GM12878 (cell line): ENCODE results near the gene OTOGL. TPM values are rescaled to one million over a fixed set of nuclear protein-coding genes. Genes with fewer than 3 reads are reported as not detected.

Experiments
- HDAC2 ChIP-seq: fragments of 200-600 bp; sonication (generic); IDR thresholded peaks from 2 replicates; pipeline ENCODE4 v1.6.1; 2017
- HDAC6 ChIP-seq: fragments of 200-600 bp; sonication (generic); IDR thresholded peaks from one replicate; pipeline ENCODE4 v1.8.0; 2017; ENCODE audit warnings: antibody characterized with exemption; ENCODE audit not compliant: unreplicated experiment
- IKZF1 ChIP-seq: fragments of 450-650 bp; conservative IDR thresholded peaks from 2 replicates; pipeline ENCODE4 v1.6.1; 2017; ENCODE audit warnings: antibody characterized with exemption, mild to moderate bottlenecking
- IRF4 ChIP-seq: IDR thresholded peaks from 2 replicates; pipeline ENCODE4 v1.6.1; 2011; ENCODE audit warnings: low read depth, low read length
- JUND ChIP-seq: IDR thresholded peaks from 2 replicates; pipeline ENCODE4 v1.6.1; 2012; ENCODE audit warnings: low read depth, mild to moderate bottlenecking, low read length, improper control_type of control experiment, moderate library complexity
- POLR2AphosphoS2 ChIP-seq: IDR thresholded peaks from 2 replicates; pipeline ENCODE4 v1.6.1; 2011; ENCODE audit warnings: low read depth, mild to moderate bottlenecking, low read length, improper control_type of control experiment, moderate library complexity
- POLR2AphosphoS5 ChIP-seq: IDR thresholded peaks from 2 replicates; pipeline ENCODE4 v1.6.1; 2011; ENCODE audit warnings: mild to moderate bottlenecking, low read length, inconsistent platforms
- RAD51 ChIP-seq: fragments of 450-650 bp; IDR thresholded peaks from 2 replicates; pipeline ENCODE4 v1.6.1; 2016; ENCODE audit warnings: moderate library complexity, mild to moderate bottlenecking, inconsistent platforms
- SIX5 ChIP-seq: IDR thresholded peaks from 2 replicates; pipeline ENCODE4 v1.6.1; 2011; ENCODE audit warnings: mild to moderate bottlenecking, low read depth, low read length, moderate library complexity; ENCODE audit not compliant: severe bottlenecking
- polyA plus RNA-seq, 11 experiments: library from polyadenylated mRNA; depleted of rRNA in 4 of 11; unstranded in 6 of 11; stranded (reverse) in 5 of 11; fragments of >200 nt; fragmentation: Nextera tagmentation in 4 of 11; fragmentation: Illumina TruSeq in 1 of 11; extraction: Ambion mirVana in 4 of 11; extraction: Trizol in 1 of 11; gene quantifications; 1 replicate in 1 of 11; 2 replicates in 10 of 11; pipeline versions ENCODE4 v1.2.1 to v1.2.3, GENCODE V29; 2011 to 2016; ENCODE audit warnings: inconsistent platforms in 2 of 11, missing spikeins in 2 of 11, low read depth in 1 of 11
- total RNA-seq, 4 experiments: library from RNA; depleted of rRNA in 3 of 4; stranded (reverse); fragments of >200 nt in 3 of 4; fragmentation: Illumina TruSeq in 1 of 4; extraction: Trizol in 1 of 4; gene quantifications; 2 replicates each; pipeline versions ENCODE4 v1.2.1 to v1.2.3, GENCODE V29; 2013 to 2021
- TF ChIP-seq, protein P1 (sequence below): IDR thresholded peaks from 2 replicates; pipeline ENCODE4 v1.6.1; 2011; ENCODE audit warnings: mild to moderate bottlenecking, low read depth, low read length, moderate library complexity; ENCODE audit not compliant: insufficient replicate concordance
- TF ChIP-seq, protein P2 (sequence below): fragments of 450-650 bp; IDR thresholded peaks from 2 replicates; pipeline ENCODE4 v1.6.1; 2016; ENCODE audit warnings: mild to moderate bottlenecking
- TF ChIP-seq, protein P3 (sequence below): fragments of 450-650 bp; formaldehyde crosslinking; IDR thresholded peaks from 2 replicates; pipeline ENCODE4 v1.4.0; 2020; ENCODE audit warnings: mild to moderate bottlenecking, moderate library complexity
- TF ChIP-seq, protein P4 (sequence below): fragments of 450-650 bp; IDR thresholded peaks from 2 replicates; pipeline ENCODE4 v1.6.1; 2018; ENCODE audit warnings: mild to moderate bottlenecking, low read depth, moderate library complexity; ENCODE audit not compliant: partially characterized antibody
- TF ChIP-seq, protein P5 (sequence below): fragments of 450-650 bp; IDR thresholded peaks from 2 replicates; pipeline ENCODE4 v1.6.1; 2018; ENCODE audit warnings: borderline replicate concordance, mild to moderate bottlenecking; ENCODE audit not compliant: partially characterized antibody

The OTOGL gene
- total and polyA plus RNA-seq, 10 of the 15 experiments (the other 5 are each of a cell fraction or from before 2014, with no cell fraction given) = 0.04 to 3.7 (median 0.27) TPM

DNA sequence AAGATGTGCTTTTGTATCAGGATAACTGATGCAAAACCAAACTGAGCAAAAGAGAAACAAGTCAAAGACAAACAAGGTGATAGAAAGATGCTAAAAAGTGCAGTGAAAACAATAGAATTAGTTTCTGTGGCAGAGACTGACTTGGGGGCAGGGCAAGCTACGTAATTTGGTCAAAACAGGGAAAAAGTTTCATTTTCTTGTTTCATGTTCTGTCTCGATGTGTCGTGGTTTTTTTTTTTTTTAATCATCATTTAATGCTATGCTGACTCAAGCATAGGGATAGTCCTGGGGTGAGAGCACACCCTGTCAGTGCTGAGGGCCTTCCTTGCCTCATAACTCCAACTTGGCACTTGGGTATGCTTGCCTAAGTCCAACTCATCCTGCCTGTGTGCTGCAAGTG lies 200.6 kb downstream of the OTOGL start (continued):
- TF ChIP-seq, protein P1, sequence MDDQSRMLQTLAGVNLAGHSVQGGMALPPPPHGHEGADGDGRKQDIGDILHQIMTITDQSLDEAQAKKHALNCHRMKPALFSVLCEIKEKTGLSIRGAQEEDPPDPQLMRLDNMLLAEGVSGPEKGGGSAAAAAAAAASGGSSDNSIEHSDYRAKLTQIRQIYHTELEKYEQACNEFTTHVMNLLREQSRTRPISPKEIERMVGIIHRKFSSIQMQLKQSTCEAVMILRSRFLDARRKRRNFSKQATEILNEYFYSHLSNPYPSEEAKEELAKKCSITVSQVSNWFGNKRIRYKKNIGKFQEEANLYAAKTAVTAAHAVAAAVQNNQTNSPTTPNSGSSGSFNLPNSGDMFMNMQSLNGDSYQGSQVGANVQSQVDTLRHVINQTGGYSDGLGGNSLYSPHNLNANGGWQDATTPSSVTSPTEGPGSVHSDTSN = no peak
- TF ChIP-seq HDAC2 (no peak), IKZF1 (peak; percentile 47; the same call in 1 of the 2 replicates), IRF4 (peak; percentile 75; the same call in 1 of the 2 replicates), SIX5 (no peak), HDAC6 (no peak), POLR2AphosphoS2 (no peak), RAD51 (no peak), JUND (no peak; the same call in 1 of the 2 replicates), POLR2AphosphoS5 (no peak)
- TF ChIP-seq, protein P2, sequence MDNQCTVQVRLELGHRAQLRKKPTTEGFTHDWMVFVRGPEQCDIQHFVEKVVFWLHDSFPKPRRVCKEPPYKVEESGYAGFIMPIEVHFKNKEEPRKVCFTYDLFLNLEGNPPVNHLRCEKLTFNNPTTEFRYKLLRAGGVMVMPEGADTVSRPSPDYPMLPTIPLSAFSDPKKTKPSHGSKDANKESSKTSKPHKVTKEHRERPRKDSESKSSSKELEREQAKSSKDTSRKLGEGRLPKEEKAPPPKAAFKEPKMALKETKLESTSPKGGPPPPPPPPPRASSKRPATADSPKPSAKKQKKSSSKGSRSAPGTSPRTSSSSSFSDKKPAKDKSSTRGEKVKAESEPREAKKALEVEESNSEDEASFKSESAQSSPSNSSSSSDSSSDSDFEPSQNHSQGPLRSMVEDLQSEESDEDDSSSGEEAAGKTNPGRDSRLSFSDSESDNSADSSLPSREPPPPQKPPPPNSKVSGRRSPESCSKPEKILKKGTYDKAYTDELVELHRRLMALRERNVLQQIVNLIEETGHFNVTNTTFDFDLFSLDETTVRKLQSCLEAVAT = 0 out of 2 replicates have a peak, but pooled peaks have one; percentile 22
- TF ChIP-seq, protein P3, sequence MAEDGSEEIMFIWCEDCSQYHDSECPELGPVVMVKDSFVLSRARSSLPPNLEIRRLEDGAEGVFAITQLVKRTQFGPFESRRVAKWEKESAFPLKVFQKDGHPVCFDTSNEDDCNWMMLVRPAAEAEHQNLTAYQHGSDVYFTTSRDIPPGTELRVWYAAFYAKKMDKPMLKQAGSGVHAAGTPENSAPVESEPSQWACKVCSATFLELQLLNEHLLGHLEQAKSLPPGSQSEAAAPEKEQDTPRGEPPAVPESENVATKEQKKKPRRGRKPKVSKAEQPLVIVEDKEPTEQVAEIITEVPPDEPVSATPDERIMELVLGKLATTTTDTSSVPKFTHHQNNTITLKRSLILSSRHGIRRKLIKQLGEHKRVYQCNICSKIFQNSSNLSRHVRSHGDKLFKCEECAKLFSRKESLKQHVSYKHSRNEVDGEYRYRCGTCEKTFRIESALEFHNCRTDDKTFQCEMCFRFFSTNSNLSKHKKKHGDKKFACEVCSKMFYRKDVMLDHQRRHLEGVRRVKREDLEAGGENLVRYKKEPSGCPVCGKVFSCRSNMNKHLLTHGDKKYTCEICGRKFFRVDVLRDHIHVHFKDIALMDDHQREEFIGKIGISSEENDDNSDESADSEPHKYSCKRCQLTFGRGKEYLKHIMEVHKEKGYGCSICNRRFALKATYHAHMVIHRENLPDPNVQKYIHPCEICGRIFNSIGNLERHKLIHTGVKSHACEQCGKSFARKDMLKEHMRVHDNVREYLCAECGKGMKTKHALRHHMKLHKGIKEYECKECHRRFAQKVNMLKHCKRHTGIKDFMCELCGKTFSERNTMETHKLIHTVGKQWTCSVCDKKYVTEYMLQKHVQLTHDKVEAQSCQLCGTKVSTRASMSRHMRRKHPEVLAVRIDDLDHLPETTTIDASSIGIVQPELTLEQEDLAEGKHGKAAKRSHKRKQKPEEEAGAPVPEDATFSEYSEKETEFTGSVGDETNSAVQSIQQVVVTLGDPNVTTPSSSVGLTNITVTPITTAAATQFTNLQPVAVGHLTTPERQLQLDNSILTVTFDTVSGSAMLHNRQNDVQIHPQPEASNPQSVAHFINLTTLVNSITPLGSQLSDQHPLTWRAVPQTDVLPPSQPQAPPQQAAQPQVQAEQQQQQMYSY = no peak
- TF ChIP-seq, protein P4, sequence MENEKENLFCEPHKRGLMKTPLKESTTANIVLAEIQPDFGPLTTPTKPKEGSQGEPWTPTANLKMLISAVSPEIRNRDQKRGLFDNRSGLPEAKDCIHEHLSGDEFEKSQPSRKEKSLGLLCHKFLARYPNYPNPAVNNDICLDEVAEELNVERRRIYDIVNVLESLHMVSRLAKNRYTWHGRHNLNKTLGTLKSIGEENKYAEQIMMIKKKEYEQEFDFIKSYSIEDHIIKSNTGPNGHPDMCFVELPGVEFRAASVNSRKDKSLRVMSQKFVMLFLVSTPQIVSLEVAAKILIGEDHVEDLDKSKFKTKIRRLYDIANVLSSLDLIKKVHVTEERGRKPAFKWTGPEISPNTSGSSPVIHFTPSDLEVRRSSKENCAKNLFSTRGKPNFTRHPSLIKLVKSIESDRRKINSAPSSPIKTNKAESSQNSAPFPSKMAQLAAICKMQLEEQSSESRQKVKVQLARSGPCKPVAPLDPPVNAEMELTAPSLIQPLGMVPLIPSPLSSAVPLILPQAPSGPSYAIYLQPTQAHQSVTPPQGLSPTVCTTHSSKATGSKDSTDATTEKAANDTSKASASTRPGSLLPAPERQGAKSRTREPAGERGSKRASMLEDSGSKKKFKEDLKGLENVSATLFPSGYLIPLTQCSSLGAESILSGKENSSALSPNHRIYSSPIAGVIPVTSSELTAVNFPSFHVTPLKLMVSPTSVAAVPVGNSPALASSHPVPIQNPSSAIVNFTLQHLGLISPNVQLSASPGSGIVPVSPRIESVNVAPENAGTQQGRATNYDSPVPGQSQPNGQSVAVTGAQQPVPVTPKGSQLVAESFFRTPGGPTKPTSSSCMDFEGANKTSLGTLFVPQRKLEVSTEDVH = no peak
- TF ChIP-seq, protein P5, sequence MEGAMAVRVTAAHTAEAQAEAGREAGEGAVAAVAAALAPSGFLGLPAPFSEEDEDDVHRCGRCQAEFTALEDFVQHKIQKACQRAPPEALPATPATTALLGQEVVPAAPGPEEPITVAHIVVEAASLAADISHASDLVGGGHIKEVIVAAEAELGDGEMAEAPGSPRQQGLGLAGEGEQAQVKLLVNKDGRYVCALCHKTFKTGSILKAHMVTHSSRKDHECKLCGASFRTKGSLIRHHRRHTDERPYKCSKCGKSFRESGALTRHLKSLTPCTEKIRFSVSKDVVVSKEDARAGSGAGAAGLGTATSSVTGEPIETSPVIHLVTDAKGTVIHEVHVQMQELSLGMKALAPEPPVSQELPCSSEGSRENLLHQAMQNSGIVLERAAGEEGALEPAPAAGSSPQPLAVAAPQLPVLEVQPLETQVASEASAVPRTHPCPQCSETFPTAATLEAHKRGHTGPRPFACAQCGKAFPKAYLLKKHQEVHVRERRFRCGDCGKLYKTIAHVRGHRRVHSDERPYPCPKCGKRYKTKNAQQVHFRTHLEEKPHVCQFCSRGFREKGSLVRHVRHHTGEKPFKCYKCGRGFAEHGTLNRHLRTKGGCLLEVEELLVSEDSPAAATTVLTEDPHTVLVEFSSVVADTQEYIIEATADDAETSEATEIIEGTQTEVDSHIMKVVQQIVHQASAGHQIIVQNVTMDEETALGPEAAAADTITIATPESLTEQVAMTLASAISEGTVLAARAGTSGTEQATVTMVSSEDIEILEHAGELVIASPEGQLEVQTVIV = no peak
